Stomach (tissue), 9 donors: ENCODE results near the gene KRTAP10-5. TPM values are rescaled to one million over a fixed set of nuclear protein-coding genes. Genes with fewer than 3 reads are reported as not detected.
"Not testable (repeated sequence)": the region's sequence is repeated elsewhere in the genome, so short reads cannot be mapped to it uniquely, and the experiment has no call there.

Experiments
- DNase-seq, 2 donors: peaks; one replicate each; pipeline versions ENCODE4 v3.0.0 to v3.0.0-alpha.2; 2013 to 2019
- H3K27ac ChIP-seq, 5 donors: fragments of 200-600 bp in 4 of 5; sonication (generic) in 4 of 5; one replicate each; pipeline ENCODE4 v1.5.1; 2013 to 2019; ENCODE audit warnings: mild to moderate bottlenecking in 1 of 5, moderate library complexity in 1 of 5
- H3K27me3 ChIP-seq, 3 donors: fragments of 200-600 bp; sonication (generic); one replicate each; pipeline ENCODE4 v1.5.1; 2017 to 2019; ENCODE audit warnings: mixed run types in 1 of 3
- H3K36me3 ChIP-seq, 4 donors: fragments of 200-600 bp; sonication (generic); 1 replicate in 3 of 4; 2 replicates in 1 of 4; pipeline ENCODE4 v1.5.1; 2016 to 2019
- H3K4me1 ChIP-seq, 4 donors: fragments of 200-600 bp; sonication (generic); one replicate each; pipeline ENCODE4 v1.5.1; 2016 to 2019
- H3K4me3 ChIP-seq, 4 donors: fragments of 200-600 bp; sonication (generic) in 3 of 4; one replicate each; pipeline ENCODE4 v1.5.1; 2016 to 2019; ENCODE audit warnings: mild to moderate bottlenecking in 1 of 4
- H3K9me3 ChIP-seq, 4 donors: fragments of 200-600 bp; sonication (generic); one replicate each; pipeline ENCODE4 v1.5.1; 2016 to 2019
- EP300 ChIP-seq: sonication (generic); formaldehyde crosslinking; IDR thresholded peaks from one replicate; pipeline ENCODE4 v1.6.1; 2017; ENCODE audit warnings: antibody characterized with exemption
- POLR2A ChIP-seq, 4 donors: fragments of 450-650 bp; IDR thresholded peaks; one replicate each; pipeline ENCODE4 v1.6.1; 2016; ENCODE audit warnings: antibody characterized with exemption in 4 of 4, control low read depth in 2 of 4, mild to moderate bottlenecking in 1 of 4, moderate library complexity in 1 of 4
- POLR2AphosphoS5 ChIP-seq, 3 donors: sonication (generic); formaldehyde crosslinking; IDR thresholded peaks; one replicate each; pipeline ENCODE4 v1.6.1; 2016; ENCODE audit warnings: antibody characterized with exemption in 3 of 3
- WGBS, 5 donors: extraction: QIAGEN DNeasy Blood & Tissue Kit in 3 of 5; methylation state at CpG; one replicate each; pipeline versions ENCODE4 v1.1.5 to v1.1.7; 2013 to 2018; 5-methylcytosine and 5-hydroxymethylcytosine counted together
- intact Hi-C: fragments of 100-400 bp; cut with DNase I; formaldehyde crosslinking; loops from one replicate; pipeline ENCODE4 v1.15.1; 2023; ENCODE audit warnings: low total_unique reads
- polyA plus RNA-seq, 3 donors: library from polyadenylated mRNA; stranded (reverse); fragments of 200-250 nt; gene quantifications; one replicate each; pipeline ENCODE4 v1.2.3, GENCODE V29; 2013
- total RNA-seq, 5 donors: library from RNA; depleted of rRNA; stranded (reverse); fragments of >200 nt; gene quantifications; one replicate each; pipeline versions ENCODE4 v1.1.0 to v1.2.3, GENCODE V29; 2014 to 2016
- TF ChIP-seq, protein P1 (sequence below), 7 experiments: fragments of 450-650 bp in 4 of 7; fragments of 200-600 bp in 3 of 7; sonication (generic) in 3 of 7; IDR thresholded peaks; one replicate each; pipeline ENCODE4 v1.5.1; 2016 to 2019; ENCODE audit warnings: antibody characterized with exemption in 7 of 7, control low read depth in 2 of 7, mild to moderate bottlenecking in 1 of 7
- donor health status: healthy with polysubstance abuse.
- donor health status: Bipolar disorder and iron deficiency.
- donor health status: healthy.

KRTAP10-5 gene
- total and polyA plus RNA-seq, 8 donors = 0.10 TPM; not detected in 7

DNA sequence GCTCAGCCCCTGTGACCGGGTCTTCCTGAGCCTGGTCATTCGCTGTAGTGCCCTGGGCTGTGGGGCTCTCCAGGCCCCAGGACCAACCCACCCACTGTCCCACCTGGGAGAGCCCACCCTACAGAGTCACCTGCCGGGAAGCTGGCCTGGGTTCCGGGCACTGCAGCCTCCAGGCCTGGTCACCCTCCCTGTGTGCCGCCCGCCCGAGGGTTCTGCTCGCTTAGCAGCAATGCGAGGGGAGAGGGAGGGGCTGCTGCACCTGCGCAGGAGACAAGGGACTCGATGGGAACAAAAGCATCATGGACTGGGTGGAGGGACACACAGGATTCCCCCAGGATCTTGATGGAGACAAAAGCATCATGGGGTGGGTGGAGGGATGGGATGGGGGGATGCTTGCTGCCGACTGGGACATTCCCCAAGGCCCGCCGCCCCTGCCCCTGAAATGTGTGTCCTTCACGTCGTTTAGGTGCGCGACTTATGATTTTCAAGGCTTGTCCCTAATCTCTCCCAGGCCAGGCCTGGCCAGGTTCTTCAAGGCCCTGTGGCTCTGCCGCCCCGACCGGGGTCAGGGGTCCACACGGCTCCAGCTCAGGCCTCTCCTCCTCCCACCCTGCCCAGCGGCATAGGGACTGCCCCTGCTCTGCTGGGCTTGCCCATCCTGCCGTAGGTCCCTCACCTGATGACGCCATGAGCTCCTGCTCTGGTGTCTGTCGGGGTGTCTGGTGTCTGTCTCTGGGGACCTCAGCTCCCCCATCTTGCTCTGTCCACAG lies 33.2 kb upstream of the KRTAP10-5 start:
- Histone ChIP-seq H3K27me3 (peaks cover 0 to 49% (median 0%) of the 10 kb centered on the region in 3 donors), H3K4me1 (no peaks in the 10 kb centered on the region), H3K36me3 (no peaks in the 10 kb centered on the region), H3K27ac (no peak overlapping the region), H3K4me3 (no peak overlapping the region), H3K9me3 (peaks cover 4 to 34% (median 28%) of the 10 kb centered on the region in 4 donors)
- DNase-seq = no peak
- WGBS, 5 donors = 85 to 89% (median 87%) methylated on average over 18 to 26 of the region's 26 CpGs
- intact Hi-C loops = no loop called here
- TF ChIP-seq EP300 (no peak), POLR2A (IDR thresholded peaks at IDR 0.05) (no peak), POLR2AphosphoS5 (IDR thresholded peaks at IDR 0.05) (no peak)
- TF ChIP-seq, protein P1, sequence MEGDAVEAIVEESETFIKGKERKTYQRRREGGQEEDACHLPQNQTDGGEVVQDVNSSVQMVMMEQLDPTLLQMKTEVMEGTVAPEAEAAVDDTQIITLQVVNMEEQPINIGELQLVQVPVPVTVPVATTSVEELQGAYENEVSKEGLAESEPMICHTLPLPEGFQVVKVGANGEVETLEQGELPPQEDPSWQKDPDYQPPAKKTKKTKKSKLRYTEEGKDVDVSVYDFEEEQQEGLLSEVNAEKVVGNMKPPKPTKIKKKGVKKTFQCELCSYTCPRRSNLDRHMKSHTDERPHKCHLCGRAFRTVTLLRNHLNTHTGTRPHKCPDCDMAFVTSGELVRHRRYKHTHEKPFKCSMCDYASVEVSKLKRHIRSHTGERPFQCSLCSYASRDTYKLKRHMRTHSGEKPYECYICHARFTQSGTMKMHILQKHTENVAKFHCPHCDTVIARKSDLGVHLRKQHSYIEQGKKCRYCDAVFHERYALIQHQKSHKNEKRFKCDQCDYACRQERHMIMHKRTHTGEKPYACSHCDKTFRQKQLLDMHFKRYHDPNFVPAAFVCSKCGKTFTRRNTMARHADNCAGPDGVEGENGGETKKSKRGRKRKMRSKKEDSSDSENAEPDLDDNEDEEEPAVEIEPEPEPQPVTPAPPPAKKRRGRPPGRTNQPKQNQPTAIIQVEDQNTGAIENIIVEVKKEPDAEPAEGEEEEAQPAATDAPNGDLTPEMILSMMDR (IDR thresholded peaks at IDR 0.05) = no peak

DNA sequence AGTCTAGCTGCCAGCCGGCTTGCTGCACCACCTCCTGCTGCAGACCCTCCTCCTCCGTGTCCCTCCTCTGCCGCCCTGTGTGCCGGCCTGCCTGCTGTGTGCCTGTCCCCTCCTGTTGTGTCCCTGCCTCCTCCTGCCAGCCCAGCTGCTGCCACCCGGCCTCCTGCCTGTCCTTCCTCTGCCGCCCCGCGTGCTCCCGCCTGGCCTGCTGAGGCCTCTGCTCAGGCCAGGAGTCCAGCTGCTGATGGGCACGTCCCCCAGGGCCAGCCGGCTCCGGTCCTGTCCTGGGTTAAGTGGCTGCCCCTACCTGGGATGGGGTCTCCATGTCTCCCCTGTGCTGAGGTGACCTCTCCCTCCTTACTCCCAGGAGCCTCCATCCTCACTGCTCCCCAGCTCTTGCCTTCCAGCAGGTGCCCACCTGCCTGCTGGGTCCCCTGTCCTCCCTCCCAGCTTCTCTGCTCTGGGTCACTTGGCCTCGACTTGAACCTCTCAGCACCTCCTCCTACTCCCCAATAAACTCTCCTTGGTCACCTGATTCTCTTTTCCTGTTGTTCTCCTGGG lies 32.3 kb upstream of the KRTAP10-5 start:
- no peak for TF ChIP-seq EP300
- peaks cover 0 to 49% (median 0%) of the 10 kb centered on the region in 3 donors for H3K27me3 ChIP-seq
- H3K4me1 ChIP-seq = no peaks in the 10 kb centered on the region
- WGBS, 5 donors = 79 to 85% (median 81%) methylated on average over 13 of the region's 13 CpGs
- H3K9me3 ChIP-seq = peaks cover 4 to 34% (median 28%) of the 10 kb centered on the region in 4 donors
- no peaks in the 10 kb centered on the region for H3K36me3 ChIP-seq
- no peak overlapping the region for H3K4me3 ChIP-seq
- no peak for DNase-seq
- intact Hi-C loops = no loop called here
- H3K27ac ChIP-seq = no peak overlapping the region

DNA sequence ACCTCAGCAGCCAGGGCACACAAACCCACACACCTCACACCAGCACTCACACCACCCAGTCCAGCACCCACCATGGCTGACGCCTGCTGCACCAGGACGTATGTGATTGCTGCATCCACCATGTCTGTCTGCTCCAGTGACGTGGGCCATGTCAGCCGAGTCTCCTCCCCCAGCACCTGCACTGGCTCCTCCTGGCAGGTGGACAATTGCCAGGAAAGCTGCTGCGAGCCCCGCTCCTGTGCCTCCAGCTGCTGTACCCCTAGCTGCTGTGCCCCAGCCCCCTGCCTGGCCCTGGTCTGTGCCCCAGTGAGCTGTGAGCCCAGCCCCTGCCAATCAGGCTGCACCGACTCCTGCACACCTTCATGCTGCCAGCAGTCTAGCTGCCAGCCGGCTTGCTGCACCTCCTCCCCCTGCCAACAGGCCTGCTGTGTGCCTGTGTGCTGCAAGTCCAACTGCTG lies 31.7 kb upstream of the KRTAP10-5 start, which contains the start of gene KRTAP10-8:
Gene KRTAP10-8, plus strand, starts transcription at position 51 of the 458 bp plus-strand sequence. Its CDS starts 22 bp downstream, at position 73.
- Histone ChIP-seq H3K36me3 (no peaks in the 10 kb centered on the region), H3K4me1 (no peaks in the 10 kb centered on the region), H3K4me3 (no peak within 1 kb of the TSS), H3K27ac (no peak within 1 kb of the TSS), H3K27me3 (peaks cover 0 to 47% (median 0%) of the 10 kb centered on the region in 3 donors), H3K9me3 (peaks cover 4 to 34% (median 28%) of the 10 kb centered on the region in 4 donors)
- intact Hi-C loops = no loop called here
- WGBS, 5 donors = 79 to 90% (median 81%) methylated on average over 7 to 8 of the region's 8 CpGs
- TF ChIP-seq EP300 = no peak
- no peak for TF ChIP-seq POLR2AphosphoS5 (IDR thresholded peaks at IDR 0.05)
- TF ChIP-seq POLR2A (IDR thresholded peaks at IDR 0.05) = no peak
- TF ChIP-seq, protein P1 (IDR thresholded peaks at IDR 0.05) = no peak
- DNase-seq = no peak

DNA sequence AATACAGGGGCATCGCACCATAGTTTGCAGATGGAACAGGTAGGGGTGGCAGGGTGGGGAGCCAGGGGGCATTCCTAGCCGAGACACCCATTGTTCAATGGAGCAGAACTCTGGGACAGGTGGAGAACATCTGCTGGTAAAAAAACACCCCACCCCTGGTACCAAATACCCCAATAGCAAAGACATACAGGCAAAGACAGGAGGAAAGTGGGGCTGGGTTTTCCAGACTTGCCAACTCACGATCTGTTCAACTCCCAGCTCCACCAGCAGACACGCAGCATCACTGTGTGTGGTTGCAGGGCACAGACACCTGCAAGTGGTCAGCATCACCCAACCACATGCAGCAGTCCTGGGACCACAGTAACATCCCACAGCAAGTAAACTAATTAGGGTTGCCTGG lies 31.1 kb upstream of the KRTAP10-5 start:
- TF ChIP-seq, protein P1 (IDR thresholded peaks at IDR 0.05) = no peak
- no peak for TF ChIP-seq POLR2A (IDR thresholded peaks at IDR 0.05)
- no peak for TF ChIP-seq POLR2AphosphoS5 (IDR thresholded peaks at IDR 0.05)
- no peak for TF ChIP-seq EP300
- Histone ChIP-seq H3K27me3 (peaks cover 0 to 46% (median 0%) of the 10 kb centered on the region in 3 donors), H3K27ac (no peak overlapping the region), H3K4me3 (no peak overlapping the region), H3K36me3 (no peaks in the 10 kb centered on the region), H3K4me1 (no peaks in the 10 kb centered on the region), H3K9me3 (peaks cover 4 to 34% (median 31%) of the 10 kb centered on the region in 4 donors)
- no peak for DNase-seq
- 74 to 83% (median 80%) methylated on average over 2 to 4 of the region's 4 CpGs for WGBS, 5 donors
- intact Hi-C loops = no loop called here

DNA sequence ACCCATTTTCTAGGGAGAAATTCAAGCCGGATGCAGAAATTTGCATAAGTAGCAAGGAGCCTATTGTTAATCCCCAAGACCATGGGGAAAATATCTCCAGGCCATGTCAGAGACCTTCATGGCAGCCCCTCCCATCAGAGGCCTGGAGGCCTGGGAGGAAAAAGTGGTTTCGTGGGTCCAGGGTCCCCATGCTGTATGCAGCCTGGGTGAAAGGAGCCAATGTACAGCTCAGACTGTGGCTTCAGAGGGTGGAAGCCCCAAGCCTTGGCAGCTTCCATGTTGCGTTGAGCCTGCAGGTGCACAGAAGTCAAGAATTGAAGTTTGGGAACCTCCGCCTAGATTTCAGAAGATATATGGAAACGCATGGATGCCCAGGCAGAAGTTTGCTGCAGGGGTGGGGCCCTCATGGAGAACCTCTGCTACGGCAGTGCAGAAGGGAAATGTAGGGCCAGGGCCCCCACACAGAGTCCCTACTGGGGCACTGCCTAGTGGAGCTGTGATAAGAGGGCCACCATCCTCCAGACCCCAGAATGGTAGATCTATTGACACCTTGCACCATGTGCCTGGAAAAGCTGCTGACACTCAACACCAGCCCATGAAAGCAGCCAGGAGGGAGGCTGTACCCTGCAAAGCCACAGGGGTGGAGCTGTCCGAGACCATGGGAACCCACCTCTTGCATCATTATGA lies 29.9 kb upstream of the KRTAP10-5 start:
- intact Hi-C loops = not testable (repeated sequence)

More for the DNA sequence above, 29.9 kb upstream of the KRTAP10-5 start:
- DNase-seq, H3K4me1 ChIP-seq, H3K36me3 ChIP-seq, H3K27ac ChIP-seq, H3K4me3 ChIP-seq: not testable (repeated sequence)
- peaks cover 0 to 39% (median 0%) of the 10 kb centered on the region in 3 donors for H3K27me3 ChIP-seq
- peaks cover 4 to 36% (median 32%) of the 10 kb centered on the region in 4 donors for H3K9me3 ChIP-seq
- WGBS, 5 donors = 89 to 97% (median 94%) methylated on average over 7 of the region's 7 CpGs
